CD4-positive, alpha-beta T cell treated with Interleukin-15 for 1 hour (primary cell): ENCODE measurements around the gene MOB4.
"Not testable (repeated sequence)": the region's sequence is repeated elsewhere in the genome, so short reads cannot be mapped to it uniquely, and the experiment has no call there.

ENCODE experiments used
- DNase-seq: peaks from one replicate; pipeline ENCODE4 v3.0.0-alpha.2; 2020

MOB4 gene

GRCh38 chr2:197515739-197516392 is at the start of gene MOB4:
Gene MOB4 (plus strand): TSS chr2:197516066. CDS start chr2:197516087, 21 bp downstream.
- peak; percentile 94 for DNase-seq

DNA sequence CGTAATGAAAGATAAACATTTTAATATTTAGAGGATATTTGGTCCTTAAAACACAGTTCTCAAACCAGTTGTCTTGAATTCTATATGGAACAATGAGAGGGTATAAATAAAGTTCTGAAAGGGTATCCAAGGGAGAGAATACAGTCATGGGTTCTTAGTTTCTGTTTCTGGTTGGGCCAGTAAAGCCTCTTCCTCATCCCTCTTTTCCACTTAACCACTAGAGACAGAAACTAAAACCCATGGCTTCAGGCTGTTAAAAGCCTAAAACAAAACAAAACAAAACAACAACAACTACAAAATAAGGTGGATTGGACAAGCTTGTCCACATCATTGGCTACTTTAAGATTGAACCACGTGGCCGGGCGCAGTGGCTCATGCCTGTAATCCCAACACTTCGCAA is 43.7 kb upstream of the MOB4 start:
- DNase-seq: no peak

- DNase-seq: no peak
Measured at GRCh38 chr2:197477797-197478196, 38.1 kb upstream of the MOB4 start.

- no peak for DNase-seq
Measured at GRCh38 chr2:197480165-197481036, 35.5 kb upstream of the MOB4 start.

DNA sequence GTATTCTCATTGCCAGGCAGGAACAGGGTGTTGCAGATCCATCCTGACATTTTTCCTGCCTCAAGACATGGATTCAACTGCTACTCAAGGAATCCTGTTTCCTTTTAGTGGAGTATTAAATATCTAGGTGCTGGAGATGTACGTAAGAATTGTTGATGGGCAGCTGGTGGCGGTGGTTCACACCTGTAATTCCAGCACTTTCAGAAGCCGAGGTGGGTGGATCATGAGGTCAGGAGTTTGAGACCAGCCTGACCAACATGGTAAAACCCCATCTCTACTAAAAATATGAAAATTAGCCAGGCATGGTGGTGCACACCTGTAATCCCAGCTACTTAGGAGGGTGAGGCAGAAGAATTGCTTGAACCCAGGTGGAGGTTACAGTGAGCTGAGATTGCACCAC is 31.6 kb upstream of the MOB4 start:
- DNase-seq: not testable (repeated sequence)

DNA sequence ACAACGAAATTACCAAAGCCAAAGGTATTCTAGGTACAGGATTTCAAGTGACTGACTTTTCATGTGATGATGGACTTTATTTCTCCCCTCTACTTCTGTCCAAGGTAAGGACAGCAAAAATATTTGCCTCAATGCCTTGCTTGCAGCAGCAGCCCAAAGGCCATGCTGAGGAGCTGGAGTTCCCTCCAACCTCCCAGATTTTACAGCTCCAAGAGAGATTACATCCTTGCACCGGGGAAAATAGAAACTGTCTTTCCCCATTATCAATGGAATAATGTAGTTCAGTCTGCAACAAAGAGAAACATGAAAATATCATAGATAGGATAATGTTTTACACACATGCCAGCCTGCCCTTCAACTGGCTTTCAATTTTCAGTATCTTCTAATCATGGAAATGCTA is 29.7 kb upstream of the MOB4 start:
- no peak for DNase-seq

- DNase-seq: no peak
Measured at GRCh38 chr2:197487385-197487784, 28.5 kb upstream of the MOB4 start.

GRCh38 chr2:197495433-197496134 is 20.3 kb upstream of the MOB4 start:
- no peak for DNase-seq

DNA sequence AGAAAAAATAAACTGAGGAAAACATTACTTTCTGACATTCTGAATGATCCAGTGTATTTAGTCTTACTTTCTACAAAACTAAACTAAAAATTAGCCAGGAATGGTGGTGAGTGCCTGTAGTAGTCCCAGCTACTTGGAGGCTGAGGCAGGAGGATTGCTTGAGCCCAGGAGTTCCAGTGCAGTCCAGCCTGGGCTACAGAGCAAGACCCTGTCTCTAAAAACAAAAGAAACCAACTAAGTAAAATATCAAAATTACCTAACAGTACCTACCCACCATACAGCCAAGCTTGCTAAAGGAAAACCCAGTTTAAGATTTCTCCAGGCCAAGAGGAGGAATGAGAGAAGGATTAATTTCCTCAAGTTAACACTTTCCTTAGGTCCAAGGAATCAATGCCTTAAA is 19.2 kb upstream of the MOB4 start:
- no peak for DNase-seq

DNA sequence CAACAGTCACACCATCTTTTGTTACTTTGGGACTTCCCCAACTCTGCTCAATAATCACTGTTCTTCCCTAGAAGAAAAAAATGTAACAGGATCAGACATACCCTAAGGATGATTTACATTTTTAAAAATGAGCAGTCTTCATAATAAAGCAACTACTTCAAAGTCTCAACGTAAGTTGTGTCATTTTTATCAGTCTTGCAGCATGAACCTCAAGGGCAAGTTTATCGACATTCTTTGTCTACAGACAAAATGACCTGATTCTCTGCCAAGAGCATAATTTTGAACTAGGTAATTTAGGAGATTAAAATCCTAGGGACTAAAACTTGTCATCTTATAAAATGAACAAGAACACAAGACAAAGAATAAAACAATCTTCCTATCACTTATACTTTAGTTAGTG is 18.5 kb upstream of the MOB4 start:
- DNase-seq: no peak

- no peak for DNase-seq
Measured at GRCh38 chr2:197498235-197498936, 17.5 kb upstream of the MOB4 start.

- peak; percentile 57 for DNase-seq
Measured at GRCh38 chr2:197498937-197499593, 16.8 kb upstream of the MOB4 start.

- peak; percentile 99 for DNase-seq
Measured at GRCh38 chr2:197499594-197500502, 16.0 kb upstream of the MOB4 start, which contains the start of the genes HSPD1 and HSPE1. Gene HSPD1 (minus strand): TSS chr2:197499840. CDS start chr2:197498848, 992 bp downstream. Gene HSPE1 (plus strand): TSS chr2:197500379. CDS start chr2:197500437, 58 bp downstream.

DNA sequence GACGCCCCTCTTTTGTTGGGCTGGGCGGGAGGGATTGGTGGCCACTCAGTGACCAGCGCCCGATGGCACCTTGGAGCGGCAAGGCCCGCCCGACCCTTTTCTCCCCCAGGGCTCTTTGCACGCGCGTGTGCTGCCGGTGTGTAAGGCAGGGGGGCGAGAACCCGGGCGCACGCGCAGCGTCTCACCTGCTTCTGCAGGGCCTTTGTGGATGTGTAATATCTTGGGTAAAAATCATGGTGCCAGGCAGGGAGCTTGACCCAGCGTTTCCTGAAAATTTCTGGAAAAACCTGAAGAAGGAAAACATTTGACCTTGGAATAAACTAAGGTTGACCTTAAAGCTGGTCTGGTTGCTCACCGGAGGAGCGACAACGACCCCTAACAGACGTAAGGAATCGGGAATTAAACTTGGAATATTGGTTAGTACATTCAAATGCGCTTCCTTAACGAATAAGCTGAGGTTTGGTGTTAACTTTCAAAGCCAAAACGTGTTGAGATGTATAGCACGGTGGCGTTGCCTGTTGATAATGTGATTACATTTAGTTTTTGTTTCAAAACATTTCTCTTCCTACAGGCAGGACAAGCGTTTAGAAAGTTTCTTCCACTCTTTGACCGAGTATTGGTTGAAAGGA is 15.2 kb upstream of the MOB4 start:
- DNase-seq: no peak

DNA sequence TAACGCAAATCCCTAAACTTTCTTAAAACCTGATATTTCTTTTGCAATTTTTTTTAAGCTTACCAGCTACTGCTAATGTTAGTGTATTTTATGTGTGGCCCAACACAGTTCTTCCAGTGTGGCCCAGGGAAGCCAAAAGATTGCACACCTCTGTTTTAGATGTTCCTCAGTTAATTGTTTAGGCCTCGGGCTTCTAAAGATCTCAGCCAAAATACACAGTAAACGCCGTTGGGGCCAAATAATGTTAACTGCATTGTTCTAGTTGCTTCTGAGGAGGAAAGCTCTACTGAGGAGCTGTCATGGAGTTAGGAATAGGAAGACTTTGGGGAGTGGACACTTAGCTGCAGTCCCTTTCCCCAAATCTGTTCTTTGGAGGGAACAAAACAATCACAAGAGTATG is 13.7 kb upstream of the MOB4 start:
- no peak for DNase-seq

GRCh38 chr2:197502685-197503084 is 13.2 kb upstream of the MOB4 start:
- DNase-seq: no peak

DNA sequence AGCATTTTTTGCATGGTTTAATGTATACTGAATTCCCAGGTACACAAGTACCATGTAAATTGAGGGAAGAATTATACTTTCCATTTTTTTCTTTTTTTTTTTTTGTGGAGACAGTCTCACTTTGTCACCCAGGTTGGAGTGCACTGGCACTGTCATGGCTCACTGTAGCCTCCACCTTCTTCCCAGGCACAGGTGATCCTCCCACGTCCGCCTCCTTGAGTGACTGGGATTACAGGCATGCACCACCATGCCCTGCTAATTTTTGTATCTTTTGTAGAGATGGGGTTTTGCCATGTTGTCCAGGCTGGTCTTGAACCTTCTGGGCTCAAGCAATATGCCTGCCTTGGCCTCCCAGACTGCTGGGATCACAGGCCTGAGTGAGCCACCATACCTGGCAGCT is 11.9 kb upstream of the MOB4 start:
- no peak for DNase-seq

DNA sequence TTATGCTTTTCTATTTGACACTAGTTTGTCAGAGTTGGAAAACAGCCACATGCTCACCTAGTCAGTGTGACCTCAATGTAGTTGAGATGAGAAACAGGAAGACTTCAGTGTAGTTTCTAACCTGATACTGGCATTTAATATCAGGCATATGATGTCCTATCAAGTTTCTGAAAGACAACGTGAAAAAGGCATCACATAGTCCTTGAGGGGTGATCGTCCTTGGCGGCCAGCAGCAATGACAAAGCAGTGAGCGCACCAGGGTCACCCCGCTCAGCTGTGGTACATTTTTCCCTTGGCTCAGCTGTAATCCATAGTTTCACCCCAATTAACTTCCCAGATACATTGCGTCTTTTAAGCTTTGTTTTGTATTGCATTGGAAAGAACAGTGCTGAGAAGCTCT is 11.4 kb upstream of the MOB4 start:
- DNase-seq: no peak

DNA sequence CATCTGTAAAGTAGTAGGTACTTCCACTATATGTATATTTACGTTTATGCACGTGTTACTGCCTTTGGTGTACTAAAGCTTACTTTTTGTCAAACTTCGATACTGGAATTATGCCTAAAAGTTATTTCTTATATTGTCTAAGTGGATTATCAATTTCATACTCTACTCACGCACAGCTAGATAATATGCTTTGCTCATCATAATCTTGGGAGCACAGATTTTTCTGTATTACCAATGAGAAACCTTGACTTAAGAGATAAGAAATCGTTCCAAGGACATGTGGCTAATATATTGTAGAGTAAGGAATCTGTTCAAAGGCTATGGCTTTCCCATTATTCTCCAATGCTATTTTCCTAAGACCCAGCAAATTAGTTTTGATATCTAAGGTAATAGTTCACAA is 9.2 kb upstream of the MOB4 start:
- DNase-seq: no peak

- DNase-seq: no peak
Measured at GRCh38 chr2:197513915-197514314, 2.0 kb upstream of the MOB4 start.

DNA sequence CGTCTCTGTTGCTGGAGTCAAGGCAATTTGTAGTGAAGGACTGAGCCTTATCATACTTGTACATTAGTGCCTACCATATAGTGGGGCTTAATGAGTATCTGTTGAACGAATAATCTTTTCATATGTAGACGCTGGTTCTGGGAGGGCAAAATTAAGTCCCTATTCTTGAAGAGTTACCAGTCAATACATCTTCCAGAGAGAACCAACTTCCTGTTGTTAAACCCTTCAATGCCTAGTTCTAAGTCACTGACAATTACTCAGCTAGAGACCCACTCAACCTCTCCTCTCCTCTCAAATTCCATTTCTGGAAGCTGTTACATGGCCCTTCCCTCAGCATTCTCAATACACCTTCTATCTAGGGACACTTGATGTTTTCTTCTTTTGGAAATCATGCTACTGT is 1.1 kb upstream of the MOB4 start:
- no peak for DNase-seq
